NOMO-1 treated with DMSO at 0.1 percent for 48 hours (cell line): ENCODE results near the gene GRIPAP1.
"Not testable (repeated sequence)": the region's sequence is repeated elsewhere in the genome, so short reads cannot be mapped to it uniquely, and the experiment has no call there.

ENCODE experiments used
- DNase-seq: peaks from one replicate; lab custom pipeline; 2025; ENCODE audit not compliant: unreplicated experiment; lab: John Stamatoyannopoulos, UW

The GRIPAP1 gene

GRCh38 chrX:48997865-48998264 lies 4.2 kb downstream of the GRIPAP1 start:
- no peak for DNase-seq

- DNase-seq, result no peak
These were observed 4.6 kb downstream of the GRIPAP1 start for GRCh38 chrX:48997455-48997854.

- no peak for DNase-seq
These were observed 5.1 kb downstream of the GRIPAP1 start for GRCh38 chrX:48996969-48997368.

DNA sequence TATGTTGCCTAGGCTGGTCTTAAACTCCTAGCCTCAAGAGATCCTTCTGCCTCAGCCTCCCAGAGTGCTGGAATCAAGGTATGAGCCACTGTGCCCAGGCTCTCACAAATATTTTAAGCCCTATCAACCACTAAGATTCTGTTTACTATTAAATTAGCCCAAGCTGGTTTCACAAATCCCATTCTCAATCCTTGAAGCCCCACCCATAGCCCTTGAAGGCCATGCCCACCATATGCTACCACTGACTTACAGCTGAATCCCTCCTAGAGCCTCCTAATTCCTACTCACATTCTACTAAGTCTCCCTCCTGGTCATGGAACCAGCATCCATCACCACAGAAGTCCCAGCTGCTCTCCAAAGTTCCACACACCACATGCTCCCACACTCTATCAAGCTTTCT lies 9.7 kb downstream of the GRIPAP1 start:
- DNase-seq, result no peak

- no peak for DNase-seq
These were observed 12.6 kb downstream of the GRIPAP1 start for GRCh38 chrX:48989483-48989882.

DNA sequence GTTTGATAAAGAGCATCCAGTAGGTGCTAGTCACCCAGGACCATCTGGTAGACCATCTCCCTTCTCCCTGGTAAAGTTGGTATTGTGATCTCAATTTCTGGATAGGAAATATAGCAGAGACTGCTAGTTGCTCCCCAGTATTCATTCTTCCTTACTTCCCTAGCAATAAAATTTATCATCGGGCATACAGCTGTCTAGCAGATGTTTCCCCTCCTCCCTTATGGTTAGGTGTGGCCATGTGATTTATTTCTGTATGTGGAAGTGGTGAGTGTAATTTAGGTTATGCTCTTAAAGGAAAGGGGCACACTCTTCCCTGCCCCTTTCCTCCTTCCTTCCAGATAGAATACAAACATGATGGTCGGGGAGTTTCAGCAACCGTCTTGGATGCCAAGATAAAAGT lies 18.2 kb downstream of the GRIPAP1 start:
- DNase-seq, result no peak

GRCh38 chrX:48983081-48983480 lies 19.0 kb downstream of the GRIPAP1 start:
- no peak for DNase-seq

DNA sequence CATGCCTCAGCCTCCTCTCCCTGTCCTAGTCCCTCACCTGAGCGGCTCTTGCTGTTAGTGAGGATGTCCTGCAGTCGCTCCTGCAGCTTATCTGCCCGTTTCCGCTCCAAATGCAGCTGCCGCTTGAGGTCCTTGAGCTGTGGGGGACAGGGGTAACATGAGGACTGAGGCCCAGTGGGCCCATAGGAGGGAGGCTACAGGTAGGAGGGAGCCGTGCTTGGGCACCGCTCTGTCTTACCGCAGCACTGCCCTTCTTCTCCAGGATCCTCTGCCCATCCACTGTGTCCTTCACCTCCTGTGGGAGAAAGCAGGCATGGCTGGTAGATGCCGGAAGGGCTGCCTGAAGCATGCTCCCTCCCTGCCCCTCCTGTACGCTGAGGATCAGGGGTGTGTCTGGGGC lies 20.9 kb downstream of the GRIPAP1 start:
- DNase-seq, result no peak

DNA sequence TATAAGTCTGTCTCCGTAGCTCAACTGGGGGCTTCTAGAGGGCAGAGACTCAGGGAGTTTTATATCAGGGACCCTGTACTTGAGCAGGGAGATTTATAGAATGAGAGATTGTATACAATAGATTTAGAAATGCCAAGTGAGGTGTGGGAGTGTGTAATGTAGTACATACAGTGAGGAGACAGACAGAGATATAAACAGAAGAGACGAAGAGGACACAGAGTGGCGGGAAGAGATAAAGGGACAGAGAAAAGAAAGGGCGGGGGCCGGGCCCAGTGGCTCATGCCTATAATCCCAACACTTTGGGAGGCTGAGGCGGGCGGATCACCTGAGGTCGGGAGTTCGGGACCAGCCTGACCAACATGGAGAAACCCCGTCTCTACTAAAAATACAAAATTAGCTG lies 21.7 kb downstream of the GRIPAP1 start:
- not testable (repeated sequence) for DNase-seq

GRCh38 chrX:48978226-48978625 lies 23.8 kb downstream of the GRIPAP1 start:
- no peak for DNase-seq

GRCh38 chrX:48976086-48976485 lies 26.0 kb downstream of the GRIPAP1 start:
- DNase-seq, result no peak

GRCh38 chrX:48975541-48975940 lies 26.5 kb downstream of the GRIPAP1 start:
- DNase-seq, result no peak

GRCh38 chrX:48975041-48975440 lies 27.0 kb downstream of the GRIPAP1 start:
- DNase-seq, result no peak

DNA sequence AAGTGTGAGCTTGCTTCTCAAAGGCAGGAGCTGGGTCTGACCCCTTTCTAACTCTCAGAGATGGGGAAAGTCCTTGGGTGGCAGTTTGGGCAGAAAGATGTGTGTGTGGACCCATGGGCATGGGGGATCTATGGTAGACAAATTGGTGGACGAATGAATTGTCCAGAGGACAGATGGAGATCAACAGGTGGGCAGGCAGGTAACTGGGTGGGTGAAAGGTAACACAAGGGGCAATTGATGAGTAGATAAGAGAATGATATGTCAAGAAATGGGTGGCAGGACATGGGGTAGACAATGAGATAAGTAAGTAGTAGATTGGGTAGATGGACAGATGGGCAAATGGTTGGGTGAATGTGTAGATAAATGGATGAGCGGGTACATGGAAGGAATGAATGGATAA lies 27.5 kb downstream of the GRIPAP1 start:
- no peak for DNase-seq

- no peak for DNase-seq
These were observed 28.0 kb downstream of the GRIPAP1 start for GRCh38 chrX:48974033-48974432.

DNA sequence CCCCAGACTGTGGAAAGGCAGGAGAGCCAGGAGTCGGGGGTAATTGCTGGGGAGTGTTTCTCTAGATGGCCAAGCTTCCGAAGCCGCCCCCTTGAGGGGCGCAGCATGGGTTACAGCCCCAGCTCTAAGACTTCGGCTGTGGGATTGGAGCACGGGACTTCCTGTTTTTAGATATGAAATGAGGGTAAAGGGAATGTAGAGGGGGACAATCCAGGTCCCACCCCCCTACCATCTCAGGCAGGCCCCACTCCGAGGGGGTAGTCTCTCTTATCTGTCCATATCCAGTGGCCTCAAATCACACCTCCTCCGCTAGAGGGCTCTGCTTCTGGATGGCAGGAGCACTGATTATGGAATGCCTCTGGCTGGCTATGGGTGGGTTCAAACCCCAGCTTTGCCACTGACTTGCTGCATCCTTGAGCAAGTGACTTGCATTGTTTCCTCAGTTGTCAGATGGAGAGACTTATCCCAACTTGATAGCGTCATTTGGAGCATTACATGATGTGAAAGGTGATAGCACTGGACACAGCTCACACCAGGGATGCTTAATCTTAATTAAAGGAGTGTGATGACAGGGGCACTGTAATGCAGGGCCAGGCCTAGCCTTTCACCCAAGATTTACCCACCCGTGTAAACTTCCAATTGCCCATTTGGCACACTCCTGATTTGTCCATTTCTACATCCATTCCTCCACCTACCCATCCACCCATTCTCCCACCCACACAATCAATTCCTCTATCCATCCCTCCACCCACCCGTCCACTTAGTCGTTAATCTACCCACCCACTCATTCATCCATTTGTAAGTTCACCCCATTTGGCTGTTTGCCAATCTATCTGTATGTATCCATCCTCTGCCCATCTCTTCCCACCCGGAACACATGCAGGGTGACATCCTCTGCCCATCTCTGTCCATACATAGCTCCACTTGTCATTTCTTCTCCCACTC lies 29.6 kb downstream of the GRIPAP1 start:
- no peak for DNase-seq

- no peak for DNase-seq
These were observed 30.5 kb downstream of the GRIPAP1 start, which contains the start of gene KCND1 for GRCh38 chrX:48971249-48972219. TSS of gene KCND1 (minus strand) at chrX:48971844. CDS start at chrX:48970271, 1,573 bp downstream.

DNA sequence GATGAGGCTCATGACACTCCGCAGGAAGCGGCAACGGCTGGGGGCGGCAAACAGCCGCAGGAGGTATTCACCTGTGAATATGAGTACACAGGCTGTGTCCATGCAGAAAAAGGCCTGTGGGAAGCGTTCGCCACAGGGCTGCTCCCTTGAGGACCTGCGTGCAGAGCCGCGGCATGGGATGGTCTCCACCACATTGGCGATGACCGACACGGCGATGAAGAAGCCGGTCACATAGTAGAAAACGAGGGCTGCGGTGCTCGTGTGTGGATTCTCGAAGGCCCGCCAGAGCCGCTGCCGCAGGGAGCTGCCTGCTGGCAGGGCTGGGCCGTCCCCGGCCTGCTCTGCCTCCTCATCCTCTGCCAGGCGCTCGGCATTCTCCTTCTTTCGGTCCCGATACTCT lies 32.6 kb downstream of the GRIPAP1 start:
- no peak for DNase-seq

DNA sequence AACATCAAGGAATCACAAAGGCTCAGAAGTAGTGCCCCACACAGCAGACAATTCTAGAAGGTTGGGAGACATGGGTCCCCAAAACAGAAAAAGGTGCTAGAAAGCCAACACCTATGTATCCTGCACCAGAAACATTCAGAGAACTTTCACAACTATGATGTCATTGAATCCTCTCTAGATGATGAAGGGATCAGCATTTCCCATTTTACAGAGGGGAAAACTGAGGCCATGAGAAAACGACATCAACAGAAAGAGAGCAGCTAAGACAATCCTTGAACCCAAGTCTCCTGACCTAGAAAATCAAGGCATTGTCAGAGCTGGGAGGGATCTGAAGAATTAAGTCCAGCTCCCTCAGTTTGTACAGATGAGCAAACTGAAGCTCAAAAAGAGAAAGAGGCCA lies 33.7 kb downstream of the GRIPAP1 start:
- no peak for DNase-seq

GRCh38 chrX:48966796-48967579 lies 35.1 kb downstream of the GRIPAP1 start:
- no peak for DNase-seq

DNA sequence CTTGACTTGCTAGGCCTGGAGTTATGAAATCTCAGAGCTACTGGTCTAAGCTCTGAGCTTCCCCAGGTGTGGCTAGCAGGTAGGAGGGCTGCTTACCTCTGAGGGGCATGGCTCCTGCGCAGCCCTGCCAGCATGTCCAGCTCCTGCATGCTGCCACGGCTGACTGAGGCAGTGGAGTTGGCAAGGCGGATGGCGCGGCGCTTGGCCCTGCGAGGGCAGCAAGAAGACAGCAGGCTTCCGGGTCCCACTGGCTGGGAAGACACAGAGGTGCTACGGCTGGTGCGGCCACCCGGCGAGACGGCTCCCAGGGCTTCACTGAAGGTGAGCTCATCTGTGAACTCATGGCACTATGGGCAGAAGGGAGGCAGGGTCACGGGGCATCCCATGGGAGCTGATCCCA lies 36.1 kb downstream of the GRIPAP1 start:
- no peak for DNase-seq
